Smooth muscle cell (in vitro differentiated cells): Measurements from ENCODE around the gene DNM1. TPM values are rescaled to one million over a fixed set of nuclear protein-coding genes. Genes with fewer than 3 reads are reported as not detected.
"Not testable (repeated sequence)": the region's sequence is repeated elsewhere in the genome, so short reads cannot be mapped to it uniquely, and the experiment has no call there.

Experiments
- DNase-seq: peaks from one replicate; lab custom pipeline; 2025; ENCODE audit not compliant: unreplicated experiment; lab: John Stamatoyannopoulos, UW
- H2AFZ ChIP-seq: fragments of 200-600 bp; sonication (generic); 2 replicates; pipeline ENCODE4 v1.6.0; 2016; ENCODE audit warnings: antibody characterized with exemption, low read depth, mild to moderate bottlenecking
- H3F3A ChIP-seq: fragments of 200-600 bp; sonication (generic); 2 replicates; pipeline ENCODE4 v1.6.0; 2017; ENCODE audit warnings: antibody characterized with exemption, low read depth
- H3K27ac ChIP-seq: fragments of 200-600 bp; sonication (generic); 2 replicates; pipeline ENCODE4 v1.5.1; 2016; ENCODE audit warnings: low read depth, mild to moderate bottlenecking
- H3K27me3 ChIP-seq: fragments of 200-600 bp; sonication (generic); 2 replicates; pipeline ENCODE4 v1.6.1; 2016; ENCODE audit warnings: low read depth, mild to moderate bottlenecking
- H3K36me3 ChIP-seq: fragments of 200-600 bp; sonication (generic); 2 replicates; pipeline ENCODE4 v1.5.1; 2016; ENCODE audit warnings: low read depth
- H3K4me1 ChIP-seq: fragments of 200-600 bp; sonication (generic); 2 replicates; pipeline ENCODE4 v1.5.1; 2016; ENCODE audit warnings: low read depth
- H3K4me2 ChIP-seq: fragments of 200-600 bp; sonication (generic); 2 replicates; pipeline ENCODE4 v1.6.0; 2016; ENCODE audit warnings: mild to moderate bottlenecking
- H3K4me3 ChIP-seq: fragments of 200-600 bp; sonication (generic); 2 replicates; pipeline ENCODE4 v1.5.1; 2016; ENCODE audit warnings: mild to moderate bottlenecking
- H3K79me2 ChIP-seq: fragments of 200-600 bp; sonication (generic); 2 replicates; pipeline ENCODE4 v1.6.0; 2016; ENCODE audit warnings: low read depth, mild to moderate bottlenecking
- H3K9ac ChIP-seq: fragments of 200-600 bp; sonication (generic); 2 replicates; pipeline ENCODE4 v1.6.0; 2016; ENCODE audit warnings: low read depth
- H3K9me3 ChIP-seq: fragments of 200-600 bp; sonication (generic); replicated peaks from 2 replicates; pipeline ENCODE4 v1.5.1; 2016; ENCODE audit warnings: low read depth
- H4K20me1 ChIP-seq: fragments of 200-600 bp; sonication (generic); 2 replicates; pipeline ENCODE4 v1.6.0; 2016; ENCODE audit warnings: low read depth
- WGBS: methylation state at CpG from one replicate; pipeline ENCODE4 v1.1.7; 2016; ENCODE audit warnings: low lambda C conversion rate; 5-methylcytosine and 5-hydroxymethylcytosine counted together
- polyA plus RNA-seq: library from polyadenylated mRNA; unstranded; fragments of >200 nt; fragmentation: Nextera tagmentation; extraction: Ambion mirVana; gene quantifications from 2 replicates; pipeline ENCODE4 v1.2.1, GENCODE V29; 2016
- total RNA-seq: library from RNA; depleted of rRNA; stranded (reverse); fragments of >200 nt; gene quantifications from 2 replicates; pipeline ENCODE4 v1.2.3, GENCODE V29; 2014
- TF ChIP-seq, protein P1 (sequence below): fragments of 200-600 bp; sonication (generic); IDR thresholded peaks from 2 replicates; pipeline ENCODE4 v1.5.1; 2017; ENCODE audit warnings: borderline replicate concordance, mild to moderate bottlenecking, antibody characterized with exemption; ENCODE audit not compliant: insufficient read depth, poor library complexity, severe bottlenecking

The DNM1 gene
- total and polyA plus RNA-seq, 2 experiments from 2014 or later: 25.3 to 50.7 TPM

DNA sequence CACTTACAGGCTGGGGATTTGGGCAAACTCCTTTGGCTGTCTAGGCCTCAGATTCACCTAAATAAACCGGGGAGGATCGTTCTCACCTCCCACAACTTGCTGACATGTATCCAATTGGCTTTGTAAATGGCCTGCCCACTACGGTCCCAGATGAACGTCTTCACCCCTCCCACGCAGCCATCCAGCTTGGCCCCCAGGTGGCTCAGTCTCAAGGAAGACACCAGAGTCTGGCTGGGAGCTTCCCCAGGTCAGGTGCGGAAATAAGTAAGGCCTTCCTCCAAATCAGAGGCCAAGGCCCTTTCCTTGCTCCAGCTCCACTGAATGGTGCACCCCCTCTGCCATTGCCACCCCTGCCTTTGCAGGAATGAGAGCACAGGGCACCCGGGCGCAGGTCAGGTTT is 23.2 kb upstream of the DNM1 start:
- Histone ChIP-seq H3K4me3 (no peak overlapping the region), H2AFZ (no peak overlapping the region), H3K27me3 (no peaks in the 10 kb centered on the region), H3K9ac (no peak overlapping the region), H3K36me3 (peaks cover 10% of the 10 kb centered on the region), H3K4me2 (no peak overlapping the region), H3K4me1 (no peaks in the 10 kb centered on the region), H3K79me2 (no peaks in the 10 kb centered on the region), H3K27ac (no peak overlapping the region), H3K9me3 (no peaks in the 10 kb centered on the region), H3F3A (no peaks in the 10 kb centered on the region), H4K20me1 (peaks cover 4% of the 10 kb centered on the region)
- WGBS: 96% methylated on average over 8 of the region's 8 CpGs
- no peak for DNase-seq
- TF ChIP-seq, protein P1, sequence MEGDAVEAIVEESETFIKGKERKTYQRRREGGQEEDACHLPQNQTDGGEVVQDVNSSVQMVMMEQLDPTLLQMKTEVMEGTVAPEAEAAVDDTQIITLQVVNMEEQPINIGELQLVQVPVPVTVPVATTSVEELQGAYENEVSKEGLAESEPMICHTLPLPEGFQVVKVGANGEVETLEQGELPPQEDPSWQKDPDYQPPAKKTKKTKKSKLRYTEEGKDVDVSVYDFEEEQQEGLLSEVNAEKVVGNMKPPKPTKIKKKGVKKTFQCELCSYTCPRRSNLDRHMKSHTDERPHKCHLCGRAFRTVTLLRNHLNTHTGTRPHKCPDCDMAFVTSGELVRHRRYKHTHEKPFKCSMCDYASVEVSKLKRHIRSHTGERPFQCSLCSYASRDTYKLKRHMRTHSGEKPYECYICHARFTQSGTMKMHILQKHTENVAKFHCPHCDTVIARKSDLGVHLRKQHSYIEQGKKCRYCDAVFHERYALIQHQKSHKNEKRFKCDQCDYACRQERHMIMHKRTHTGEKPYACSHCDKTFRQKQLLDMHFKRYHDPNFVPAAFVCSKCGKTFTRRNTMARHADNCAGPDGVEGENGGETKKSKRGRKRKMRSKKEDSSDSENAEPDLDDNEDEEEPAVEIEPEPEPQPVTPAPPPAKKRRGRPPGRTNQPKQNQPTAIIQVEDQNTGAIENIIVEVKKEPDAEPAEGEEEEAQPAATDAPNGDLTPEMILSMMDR: no peak

DNA sequence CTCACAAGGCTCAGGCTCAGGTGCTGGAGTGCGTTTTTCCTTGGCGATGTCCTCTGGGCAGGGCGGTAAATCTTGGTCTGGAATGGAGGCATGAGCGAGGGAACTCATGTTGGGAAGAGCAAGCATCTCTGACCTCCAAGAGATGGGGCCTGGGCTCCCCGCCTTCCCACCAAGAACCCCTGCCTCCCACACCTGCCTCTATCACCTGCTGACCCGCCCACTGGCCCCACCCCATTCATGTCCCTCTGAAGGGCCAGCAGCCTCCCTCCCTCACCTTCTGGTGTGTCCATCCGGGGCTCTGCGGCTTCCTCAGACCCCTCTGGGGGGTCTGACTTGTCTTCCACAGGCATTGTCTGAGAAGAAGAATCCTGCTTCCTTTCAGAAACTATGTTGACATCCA is 22.7 kb upstream of the DNM1 start:
- WGBS: 96% methylated on average over 8 of the region's 8 CpGs
- H3K36me3 ChIP-seq: peaks cover 10% of the 10 kb centered on the region
- no peaks in the 10 kb centered on the region for H3K9me3 ChIP-seq
- no peak overlapping the region for H3K27ac ChIP-seq
- H3K4me2 ChIP-seq: no peak overlapping the region
- peaks cover 4% of the 10 kb centered on the region for H4K20me1 ChIP-seq
- no peak overlapping the region for H2AFZ ChIP-seq
- no peak overlapping the region for H3K9ac ChIP-seq
- no peaks in the 10 kb centered on the region for H3K4me1 ChIP-seq
- H3K27me3 ChIP-seq: no peaks in the 10 kb centered on the region
- no peak overlapping the region for H3K4me3 ChIP-seq
- no peak for DNase-seq
- no peaks in the 10 kb centered on the region for H3F3A ChIP-seq
- H3K79me2 ChIP-seq: no peaks in the 10 kb centered on the region
- TF ChIP-seq, protein P1: no peak

DNA sequence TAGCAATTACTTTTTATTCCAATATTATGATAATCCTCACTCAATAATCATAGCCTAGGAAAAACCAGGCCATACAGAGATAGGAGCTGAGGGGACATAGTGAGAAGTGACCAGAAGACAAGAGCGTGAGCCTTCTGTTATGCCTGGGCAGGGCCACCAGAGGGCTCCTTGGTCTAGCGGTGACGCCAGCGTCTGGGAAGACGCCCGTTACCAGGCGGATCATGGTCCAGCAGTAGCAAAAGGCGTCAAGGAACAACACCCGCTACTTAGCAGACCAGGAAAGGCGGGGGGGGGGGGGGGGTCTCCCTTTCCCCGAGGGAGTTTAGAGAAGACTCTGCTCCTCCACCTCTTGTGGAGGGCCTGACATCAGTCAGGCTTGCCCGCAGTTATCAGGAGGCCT is 21.7 kb upstream of the DNM1 start:
- H3K9me3 ChIP-seq, H3K4me3 ChIP-seq, H4K20me1 ChIP-seq, H3F3A ChIP-seq, H3K79me2 ChIP-seq, H3K4me1 ChIP-seq, H3K9ac ChIP-seq, DNase-seq, H2AFZ ChIP-seq, H3K4me2 ChIP-seq, H3K27me3 ChIP-seq, H3K27ac ChIP-seq: not testable (repeated sequence)
- TF ChIP-seq, protein P1: peak; percentile 51
- H3K36me3 ChIP-seq: peaks cover 10% of the 10 kb centered on the region
- WGBS: 24% methylated on average over 12 of the region's 12 CpGs

DNA sequence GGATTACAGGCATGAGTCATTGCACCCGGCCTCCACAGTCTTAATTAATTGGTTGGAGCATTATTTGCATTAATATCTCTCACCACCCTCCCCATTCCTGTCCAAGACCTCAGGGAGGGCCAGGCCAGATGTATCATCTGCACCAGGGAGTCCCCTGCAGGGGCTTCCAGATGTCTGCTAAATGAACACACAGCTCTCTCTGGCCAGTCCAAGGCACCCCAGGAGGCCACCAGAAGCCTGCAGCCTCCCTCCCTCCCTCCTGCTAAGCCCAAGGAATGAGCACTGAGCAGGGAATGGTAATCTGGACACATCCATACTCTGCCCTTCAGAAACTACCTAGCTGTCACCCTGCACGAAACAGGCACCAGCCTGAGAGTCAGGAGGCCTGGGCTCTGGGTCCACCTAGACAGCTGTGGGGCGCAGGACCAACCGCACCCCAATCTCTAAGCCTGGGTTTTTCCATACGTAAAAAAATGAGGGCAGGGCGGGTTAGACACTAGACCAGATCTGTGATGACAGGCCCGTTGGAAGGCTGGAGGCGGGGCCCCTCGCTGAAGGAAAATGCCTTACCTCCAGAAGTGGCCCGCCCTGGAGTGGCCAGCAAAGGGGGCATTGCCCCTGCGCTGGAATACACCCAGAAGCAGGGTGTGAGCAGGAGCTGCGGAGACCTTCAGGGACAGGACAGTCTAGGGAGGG is 20.1 kb upstream of the DNM1 start:
- H3K27me3 ChIP-seq: no peaks in the 10 kb centered on the region
- TF ChIP-seq, protein P1: no peak

More for the DNA sequence above, 20.1 kb upstream of the DNM1 start:
- Histone ChIP-seq H3K27ac (no peak overlapping the region), H2AFZ (no peak overlapping the region), H3K9ac (no peak overlapping the region), H3K4me1 (no peaks in the 10 kb centered on the region), H4K20me1 (no peaks in the 10 kb centered on the region), H3F3A (no peaks in the 10 kb centered on the region), H3K9me3 (no peaks in the 10 kb centered on the region), H3K4me3 (no peak overlapping the region), H3K4me2 (no peak overlapping the region), H3K36me3 (peaks cover 10% of the 10 kb centered on the region), H3K79me2 (no peaks in the 10 kb centered on the region)
- 93% methylated on average over 12 of the region's 12 CpGs for WGBS
- DNase-seq: no peak
